K562 (cell line): ENCODE data around the gene CRIP1. TPM values are rescaled to one million over a fixed set of nuclear protein-coding genes. Genes with fewer than 3 reads are reported as not detected.
A peak's percentile ranks its signal among the peaks of the same experiment; 100 is the strongest.

ENCODE experiments used
- ADNP ChIP-seq: fragments of 200-800 bp; sonication (Bioruptor generic); IDR thresholded peaks from 2 replicates; pipeline ENCODE4 v1.6.1; 2016; ENCODE audit warnings: missing genetic modification characterization, missing compliant biosample characterization
- HDAC2 ChIP-seq: fragments of 450-650 bp; IDR thresholded peaks from 2 replicates; pipeline ENCODE4 v1.6.1; 2016; ENCODE audit warnings: mild to moderate bottlenecking
- HIVEP1 ChIP-seq: fragments of 250-450 bp; sonication (Bioruptor Pico); IDR thresholded peaks from 2 replicates; pipeline ENCODE4 v1.4.0; 2020; ENCODE audit warnings: mild to moderate bottlenecking
- KLF10 ChIP-seq: fragments of 250-450 bp; sonication (Bioruptor Pico); IDR thresholded peaks from 2 replicates; pipeline ENCODE4 v1.6.1; 2021; ENCODE audit warnings: matching md5 sums
- NCOA1 ChIP-seq: fragments of 450-650 bp; IDR thresholded peaks from 2 replicates; pipeline ENCODE4 v1.6.1; 2016; ENCODE audit warnings: low read depth
- NEUROD1 ChIP-seq: fragments of 150-350 bp; IDR thresholded peaks from 2 replicates; pipeline ENCODE4 v1.6.1; 2014; ENCODE audit warnings: borderline replicate concordance, low read length, low read depth; ENCODE audit not compliant: partially characterized antibody
- NONO ChIP-seq, 2 experiments: fragments of 200-400 bp in 1 of 2; fragments of 450-650 bp in 1 of 2; formaldehyde crosslinking in 1 of 2; IDR thresholded peaks; 2 replicates each; pipeline ENCODE4 v1.6.1; 2017; ENCODE audit warnings: low read depth in 2 of 2, mild to moderate bottlenecking in 2 of 2, moderate library complexity in 2 of 2, low read length in 1 of 2
- PRMT5 ChIP-seq: sonication (generic); formaldehyde crosslinking; IDR thresholded peaks from 2 replicates; pipeline ENCODE4 v1.5.0; 2020; ENCODE audit warnings: missing genetic modification reagents
- SIRT6 ChIP-seq: IDR thresholded peaks from one replicate; pipeline ENCODE4 v1.6.1; 2012; ENCODE audit warnings: low read depth, mild to moderate bottlenecking, control low read depth, inconsistent platforms, low read length, moderate library complexity
- TRIM28 ChIP-seq: fragments of 450-650 bp; IDR thresholded peaks from 2 replicates; pipeline ENCODE4 v1.6.1; 2017
- YY1 ChIP-seq, 3 experiments: IDR thresholded peaks; 2 replicates each; pipeline ENCODE4 v1.6.1; 2011; ENCODE audit warnings: low read length in 2 of 3, mild to moderate bottlenecking in 2 of 3, moderate library complexity in 2 of 3, borderline replicate concordance in 1 of 3, control low read depth in 1 of 3, low read depth in 1 of 3; ENCODE audit not compliant: insufficient read depth in 3 of 3, insufficient replicate concordance in 2 of 3, control insufficient read depth in 1 of 3, insufficient read length in 1 of 3; ENCODE audit errors: extremely low read depth in 1 of 3
- ZBTB9 ChIP-seq: fragments of 450-650 bp; formaldehyde crosslinking; IDR thresholded peaks from 2 replicates; pipeline ENCODE4 v1.4.0; 2020; ENCODE audit warnings: mild to moderate bottlenecking, moderate library complexity
- ZFX ChIP-seq: sonication (generic); formaldehyde crosslinking; IDR thresholded peaks from 2 replicates; pipeline ENCODE4 v1.8.0; 2022; ENCODE audit warnings: mild to moderate bottlenecking, missing genetic modification reagents, moderate library complexity
- ZNF239 ChIP-seq: fragments of 250-450 bp; sonication (Bioruptor Pico); IDR thresholded peaks from 2 replicates; pipeline ENCODE4 v1.4.0; 2020; ENCODE audit warnings: mild to moderate bottlenecking
- ZNF318 ChIP-seq, 2 experiments: fragments of 450-650 bp; IDR thresholded peaks; 2 replicates each; pipeline ENCODE4 v1.6.1; 2016; ENCODE audit warnings: mild to moderate bottlenecking in 2 of 2, borderline replicate concordance in 1 of 2, low read depth in 1 of 2, moderate library complexity in 1 of 2
- ZNF384 ChIP-seq: IDR thresholded peaks from 2 replicates; pipeline ENCODE4 v1.6.1; 2012; ENCODE audit warnings: low read depth, low read length, improper control_type of control experiment
- ZNF639 ChIP-seq, 2 experiments: fragments of 200-800 bp in 1 of 2; sonication (Bioruptor generic) in 1 of 2; sonication (generic) in 1 of 2; formaldehyde crosslinking in 1 of 2; IDR thresholded peaks in 1 of 2; conservative IDR thresholded peaks in 1 of 2; 2 replicates each; pipeline versions ENCODE4 v1.5.0 to v1.6.1; 2016 to 2020; ENCODE audit warnings: missing compliant biosample characterization in 1 of 2, missing genetic modification characterization in 1 of 2, missing genetic modification reagents in 1 of 2
- ZSCAN29 ChIP-seq: fragments of 450-650 bp; IDR thresholded peaks from 2 replicates; pipeline ENCODE4 v1.6.1; 2017
- polyA plus RNA-seq, 8 experiments: library from polyadenylated mRNA; depleted of rRNA in 4 of 8; stranded (reverse) in 5 of 8; unstranded in 3 of 8; fragments of >200 nt; fragmentation: Nextera tagmentation in 2 of 8; fragmentation: Illumina TruSeq in 1 of 8; extraction: Ambion mirVana in 2 of 8; extraction: Trizol in 1 of 8; gene quantifications; 2 replicates each; pipeline versions ENCODE4 v1.2.1 to v1.2.3, GENCODE V29; 2011 to 2014; ENCODE audit warnings: inconsistent platforms in 1 of 8, missing spikeins in 1 of 8
- total RNA-seq, 7 experiments: library from RNA; depleted of rRNA in 6 of 7; stranded (reverse); fragments of >200 nt in 6 of 7; fragmentation: Illumina TruSeq in 2 of 7; extraction: Trizol in 2 of 7; gene quantifications; 2 replicates each; pipeline versions ENCODE4 v1.2.1 to v1.2.3, GENCODE V29; 2011 to 2021; ENCODE audit warnings: low replicate concordance in 1 of 7

CRIP1 gene
- total and polyA plus RNA-seq, 9 of the 15 experiments (the other 6 are each of a cell fraction or from before 2014, with no cell fraction given), result 0.11 to 0.58 (median 0.14) TPM; not detected in 6

DNA sequence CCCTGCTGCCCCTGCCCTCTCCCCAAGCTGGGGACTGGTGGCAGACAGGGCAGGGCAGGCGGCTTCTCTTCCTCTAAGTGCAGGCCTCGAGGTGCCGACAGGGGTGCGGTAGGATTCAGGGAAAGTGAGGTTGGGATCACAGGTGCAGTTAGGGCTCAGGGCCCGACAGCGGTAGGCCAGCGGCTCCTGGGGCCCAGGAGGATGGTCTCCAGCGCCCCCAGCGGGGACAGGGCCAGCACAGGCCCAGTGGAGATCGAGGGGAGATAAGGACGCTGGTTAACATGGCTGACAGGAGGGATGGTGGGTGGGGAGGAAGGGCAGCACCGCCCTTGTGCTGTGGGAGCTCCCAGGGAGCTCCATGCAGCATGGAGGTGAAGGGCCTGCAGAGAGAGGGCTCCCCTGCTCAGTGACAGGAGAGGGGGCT lies 935 bp upstream of the CRIP1 start (continued):
- TF ChIP-seq ZNF318 (IDR thresholded peaks at IDR 0.05; ENCODE audit: borderline replicate concordance in 1 of 2, low read depth in 1 of 2), result no peak
- TF ChIP-seq HDAC2, result no peak
- TF ChIP-seq NCOA1, result no peak
- no peak for TF ChIP-seq SIRT6
- no peak for TF ChIP-seq KLF10 (CRISPR knock-in tag)
- no peak for TF ChIP-seq TRIM28
- TF ChIP-seq ZFX, result peak; percentile 69
- TF ChIP-seq NONO (IDR thresholded peaks at IDR 0.05; ENCODE audit: low read depth in 2 of 2, low read length in 1 of 2), result no peak
- no peak for TF ChIP-seq ZNF639 (CRISPR knock-in tag; conservative IDR thresholded peaks at IDR 0.05 in 1 of 2, IDR thresholded peaks at IDR 0.05 in 1 of 2)
- no peak for TF ChIP-seq ZBTB9 (CRISPR knock-in tag)
- TF ChIP-seq PRMT5 (CRISPR knock-in tag), result no peak
- TF ChIP-seq ZSCAN29, result no peak
- no peak for TF ChIP-seq ADNP
- no peak for TF ChIP-seq ZNF384
- no peak for TF ChIP-seq HIVEP1 (CRISPR knock-in tag)
- TF ChIP-seq ZNF239 (CRISPR knock-in tag), result no peak
- TF ChIP-seq NEUROD1, result no peak
- peak; percentile 43 to 86 (median 61) for TF ChIP-seq YY1 (IDR thresholded peaks at IDR 0.05; ENCODE audit: borderline replicate concordance in 1 of 3, control insufficient read depth in 1 of 3, extremely low read depth in 1 of 3, insufficient read depth in 3 of 3, insufficient read length in 1 of 3, insufficient replicate concordance in 2 of 3, low read depth in 1 of 3, low read length in 2 of 3)
